HCT116 (cell line): ENCODE results near the gene TMEM132D. TPM values are rescaled to one million over a fixed set of nuclear protein-coding genes. Genes with fewer than 3 reads are reported as not detected.

ENCODE experiments used
- ATAC-seq: fragments of 200-7000 bp; cut with Tn5 transposase; 2 replicates; pipeline ENCODE4 v1.9.1; 2020; ENCODE audit warnings: mild to moderate bottlenecking, moderate library complexity
- BruUV-seq: library from RNA; stranded (reverse); fragments of 400-500 nt; replicated peaks from 2 replicates; lab custom pipeline; 2021; lab: Mats Ljungman, UMichigan
- CTCF ChIA-PET: fragments of 300-600 bp; sonication (Branson Sonifier 250); formaldehyde crosslinking; loops from one replicate; lab custom pipeline; 2021; ENCODE audit warnings: antibody characterized with exemption; lab: Charles Lee
- POLR2A ChIA-PET: fragments of 300-600, 350-600 bp; sonication (Branson Sonifier 250); formaldehyde crosslinking; loops from one replicate; lab custom pipeline; 2021; ENCODE audit warnings: antibody characterized with exemption; lab: Charles Lee
- RAD21 ChIA-PET, 2 experiments: fragments of 300-600 bp; sonication (Branson Sonifier 250); formaldehyde crosslinking; loops; one replicate each; lab custom pipeline; 2023; ENCODE audit warnings: low total read pairs in 2 of 2; ENCODE audit not compliant: uncharacterized antibody in 2 of 2, unreplicated experiment in 2 of 2, low non-redundant PET in 1 of 2; lab: Charles Lee
- DNase-seq: peaks from one replicate; pipeline ENCODE4 v3.0.0-alpha.2; 2010; ENCODE audit warnings: low read depth, low spot score
- H2AFZ ChIP-seq: fragments of 200-600 bp; shearing (Covaris generic), sonication (generic); 2 replicates; pipeline ENCODE4 v1.6.1; 2017; ENCODE audit warnings: low read depth, mixed run types, mixed read lengths, antibody characterized with exemption, low read length; ENCODE audit not compliant: poor library complexity, severe bottlenecking
- H3K27ac ChIP-seq: 2 replicates; pipeline ENCODE4 v1.5.1; 2012; ENCODE audit warnings: low read depth, low read length
- H3K27me3 ChIP-seq: fragments of 200-600 bp; sonication (generic); 2 replicates; pipeline ENCODE4 v1.6.1; 2016; ENCODE audit warnings: mixed run types, low read length, mixed read lengths; ENCODE audit not compliant: insufficient read depth
- H3K36me3 ChIP-seq, 2 experiments: fragments of 200-500 bp in 1 of 2; fragments of 200-600 bp in 1 of 2; sonication (Bioruptor generic) in 1 of 2; sonication (generic) in 1 of 2; 2 replicates each; pipeline versions ENCODE4 v1.5.1 to v1.6.1; 2014 to 2016; ENCODE audit warnings: low read length in 2 of 2, inconsistent platforms in 1 of 2, mixed read lengths in 1 of 2, mixed run types in 1 of 2; ENCODE audit not compliant: insufficient read depth in 2 of 2, control insufficient read depth in 1 of 2
- H3K4me1 ChIP-seq, 2 experiments: fragments of 200-600 bp in 1 of 2; sonication (generic) in 1 of 2; 2 replicates each; pipeline versions ENCODE4 v1.5.1 to v1.6.1; 2012 to 2017; ENCODE audit warnings: low read length in 2 of 2, inconsistent platforms in 1 of 2, mild to moderate bottlenecking in 1 of 2, mixed read lengths in 1 of 2, mixed run types in 1 of 2, moderate library complexity in 1 of 2; ENCODE audit not compliant: insufficient read depth in 2 of 2, control insufficient read depth in 1 of 2
- H3K4me2 ChIP-seq: fragments of 200-600 bp; sonication (generic); 2 replicates; pipeline ENCODE4 v1.6.1; 2017; ENCODE audit warnings: mixed run types, low read length, mixed read lengths
- H3K4me3 ChIP-seq, 2 experiments: fragments of 200-600 bp in 1 of 2; sonication (generic) in 1 of 2; replicated peaks in 1 of 2; 2 replicates each; pipeline ENCODE4 v1.5.1; 2011 to 2016; ENCODE audit warnings: low read length in 2 of 2, control low read depth in 1 of 2, low read depth in 1 of 2, mild to moderate bottlenecking in 1 of 2, mixed read lengths in 1 of 2, mixed run types in 1 of 2
- H3K79me2 ChIP-seq: fragments of 200-600 bp; sonication (generic); 2 replicates; pipeline ENCODE4 v1.6.1; 2017; ENCODE audit warnings: mild to moderate bottlenecking, mixed run types, low read length, moderate library complexity, mixed read lengths; ENCODE audit not compliant: insufficient read depth
- H3K9ac ChIP-seq: fragments of 200-600 bp; sonication (generic); 2 replicates; pipeline ENCODE4 v1.6.1; 2016; ENCODE audit warnings: low read length, mixed read lengths
- H3K9me2 ChIP-seq: fragments of 200-600 bp; sonication (generic), shearing (Covaris generic); 2 replicates; pipeline ENCODE4 v1.6.1; 2017; ENCODE audit warnings: mixed run types, mild to moderate bottlenecking, moderate library complexity; ENCODE audit not compliant: insufficient read depth
- H3K9me3 ChIP-seq, 2 experiments: fragments of 200-500 bp in 1 of 2; fragments of 200-600 bp in 1 of 2; sonication (Bioruptor generic) in 1 of 2; sonication (generic) in 1 of 2; 2 replicates each; pipeline ENCODE4 v1.6.1; 2014 to 2017; ENCODE audit warnings: low read length in 2 of 2, mixed read lengths in 2 of 2, inconsistent platforms in 1 of 2, low read depth in 1 of 2, mild to moderate bottlenecking in 1 of 2, mixed run types in 1 of 2, moderate library complexity in 1 of 2; ENCODE audit not compliant: control insufficient read depth in 1 of 2, insufficient read depth in 1 of 2
- H4K20me1 ChIP-seq: fragments of 200-600 bp; sonication (generic), shearing (Covaris generic); 2 replicates; pipeline ENCODE4 v1.6.1; 2017; ENCODE audit warnings: mixed run types, mild to moderate bottlenecking, moderate library complexity; ENCODE audit not compliant: insufficient read depth
- CEBPB ChIP-seq: IDR thresholded peaks from 2 replicates; pipeline ENCODE4 v1.6.1; 2012; ENCODE audit warnings: low read depth
- EZH2 ChIP-seq: fragments of 200-600 bp; sonication (generic); IDR thresholded peaks from 2 replicates; pipeline ENCODE4 v1.6.1; 2017; ENCODE audit warnings: antibody characterized with exemption, mixed run types
- EZH2phosphoT487 ChIP-seq: fragments of 200-600 bp; IDR thresholded peaks from 2 replicates; pipeline ENCODE4 v1.6.1; 2018; ENCODE audit warnings: antibody characterized with exemption, borderline replicate concordance
- JUND ChIP-seq: IDR thresholded peaks from 2 replicates; pipeline ENCODE4 v1.6.1; 2012
- SRF ChIP-seq: IDR thresholded peaks from 2 replicates; pipeline ENCODE4 v1.6.1; 2012; ENCODE audit warnings: low read depth
- TCF7L2 ChIP-seq: IDR thresholded peaks from 2 replicates; pipeline ENCODE4 v1.7.0; 2011; ENCODE audit warnings: borderline replicate concordance, inconsistent platforms; ENCODE audit not compliant: insufficient read depth, insufficient read length; ENCODE audit errors: extremely low read depth
- YY1 ChIP-seq: IDR thresholded peaks from 2 replicates; pipeline ENCODE4 v1.6.1; 2011; ENCODE audit warnings: low read length, low read depth, moderate library complexity, mild to moderate bottlenecking; ENCODE audit not compliant: insufficient replicate concordance; ENCODE audit errors: extremely low read depth
- ZFX ChIP-seq: fragments of 450-650 bp; IDR thresholded peaks from 2 replicates; pipeline ENCODE4 v1.6.1; 2017
- ZNF274 ChIP-seq: fragments of 200-500 bp; sonication (Bioruptor generic); IDR thresholded peaks from 2 replicates; pipeline ENCODE4 v1.6.1; 2014; ENCODE audit warnings: mild to moderate bottlenecking, low read depth, low read length, inconsistent platforms
- intact Hi-C: fragments of 100-400 bp; cut with micrococcal nuclease; formaldehyde crosslinking; loops from 2 replicates; pipeline ENCODE4 v1.10.0; 2022
- total RNA-seq: library from RNA; stranded (reverse); gene quantifications from one replicate; pipeline ENCODE4 v1.2.1, GENCODE V29; 2021; ENCODE audit not compliant: unreplicated experiment
- TF ChIP-seq, protein P1 (sequence below), 3 experiments: fragments of 200-600 bp in 1 of 3; sonication (generic) in 1 of 3; IDR thresholded peaks in 2 of 3; conservative IDR thresholded peaks in 1 of 3; 2 replicates each; pipeline ENCODE4 v1.5.1; 2012 to 2017; ENCODE audit warnings: low read depth in 2 of 3, low read length in 2 of 3, antibody characterized with exemption in 1 of 3, borderline replicate concordance in 1 of 3, control low read depth in 1 of 3, mild to moderate bottlenecking in 1 of 3, mixed read lengths in 1 of 3, mixed run types in 1 of 3, moderate library complexity in 1 of 3; ENCODE audit not compliant: insufficient read depth in 1 of 3
- TF ChIP-seq, protein P2 (sequence below): IDR thresholded peaks from 2 replicates; pipeline ENCODE4 v1.6.1; 2011; ENCODE audit warnings: mild to moderate bottlenecking, low read length, moderate library complexity; ENCODE audit not compliant: insufficient replicate concordance; ENCODE audit errors: extremely low read depth
- TF ChIP-seq, protein P3 (sequence below): IDR thresholded peaks from 2 replicates; pipeline ENCODE4 v1.6.1; 2012

Gene TMEM132D
- total RNA-seq, 1 experiment from 2014 or later: not detected

DNA sequence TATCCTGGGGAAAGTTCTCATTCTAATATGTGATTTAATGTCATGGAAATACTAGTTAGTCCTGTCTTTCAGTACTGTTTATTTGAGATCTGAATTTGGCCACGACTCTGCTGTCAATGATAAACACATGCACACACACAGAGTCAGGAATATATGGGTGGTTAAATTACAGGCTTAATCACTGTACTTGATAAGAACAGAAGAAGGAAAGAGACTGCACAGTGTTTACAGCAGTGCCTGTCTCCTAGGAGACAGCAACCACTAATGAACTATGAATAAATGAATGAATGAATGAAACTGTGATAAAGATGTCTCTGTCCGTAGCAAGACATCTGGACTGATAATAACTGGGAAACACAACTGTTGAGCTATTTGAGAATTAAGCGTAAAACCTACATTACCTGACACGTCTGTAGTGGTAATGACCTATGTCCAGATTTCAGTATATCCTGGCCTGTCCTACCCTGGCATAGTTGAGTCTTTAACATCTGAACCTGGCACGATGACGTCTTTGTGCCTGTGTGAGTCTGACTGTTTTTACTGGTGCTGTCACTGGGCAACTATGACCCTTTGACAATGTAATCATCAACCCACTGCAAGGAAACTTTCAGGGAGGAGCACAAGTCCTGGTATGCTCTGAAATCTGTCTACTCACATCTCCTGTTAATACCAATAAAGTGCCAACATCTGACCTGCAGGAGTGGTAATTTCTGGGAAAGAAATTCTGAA lies 524.6 kb downstream of the TMEM132D start:
- Histone ChIP-seq H3K4me1 (no peaks in the 10 kb centered on the region), H3K4me2 (no peak overlapping the region), H3K27me3 (no peaks in the 10 kb centered on the region), H3K27ac (no peak overlapping the region), H3K79me2 (no peaks in the 10 kb centered on the region), H3K36me3 (no peaks in the 10 kb centered on the region), H3K4me3 (no peak overlapping the region), H3K9ac (no peak overlapping the region), H3K9me2 (no peaks in the 10 kb centered on the region), H4K20me1 (no peaks in the 10 kb centered on the region), H2AFZ (no peak overlapping the region), H3K9me3 (peaks cover 13 to 29% of the 10 kb centered on the region in 2 experiments; a peak in 2 of 4 replicates)
- RAD21 ChIA-PET: no interaction called here
- POLR2A ChIA-PET: no interaction called here
- ATAC-seq: no peak
- intact Hi-C loops: no loop called here
- no peak for TF ChIP-seq EZH2phosphoT487
- TF ChIP-seq YY1: no peak
- TF ChIP-seq, protein P1, sequence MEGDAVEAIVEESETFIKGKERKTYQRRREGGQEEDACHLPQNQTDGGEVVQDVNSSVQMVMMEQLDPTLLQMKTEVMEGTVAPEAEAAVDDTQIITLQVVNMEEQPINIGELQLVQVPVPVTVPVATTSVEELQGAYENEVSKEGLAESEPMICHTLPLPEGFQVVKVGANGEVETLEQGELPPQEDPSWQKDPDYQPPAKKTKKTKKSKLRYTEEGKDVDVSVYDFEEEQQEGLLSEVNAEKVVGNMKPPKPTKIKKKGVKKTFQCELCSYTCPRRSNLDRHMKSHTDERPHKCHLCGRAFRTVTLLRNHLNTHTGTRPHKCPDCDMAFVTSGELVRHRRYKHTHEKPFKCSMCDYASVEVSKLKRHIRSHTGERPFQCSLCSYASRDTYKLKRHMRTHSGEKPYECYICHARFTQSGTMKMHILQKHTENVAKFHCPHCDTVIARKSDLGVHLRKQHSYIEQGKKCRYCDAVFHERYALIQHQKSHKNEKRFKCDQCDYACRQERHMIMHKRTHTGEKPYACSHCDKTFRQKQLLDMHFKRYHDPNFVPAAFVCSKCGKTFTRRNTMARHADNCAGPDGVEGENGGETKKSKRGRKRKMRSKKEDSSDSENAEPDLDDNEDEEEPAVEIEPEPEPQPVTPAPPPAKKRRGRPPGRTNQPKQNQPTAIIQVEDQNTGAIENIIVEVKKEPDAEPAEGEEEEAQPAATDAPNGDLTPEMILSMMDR (IDR thresholded peaks at IDR 0.05 in 2 of 3, conservative IDR thresholded peaks at IDR 0.05 in 1 of 3; ENCODE audit: borderline replicate concordance in 1 of 3, insufficient read depth in 1 of 3, low read depth in 2 of 3, low read length in 2 of 3): no peak
- no peak for TF ChIP-seq TCF7L2
- TF ChIP-seq EZH2: no peak
- TF ChIP-seq, protein P2, sequence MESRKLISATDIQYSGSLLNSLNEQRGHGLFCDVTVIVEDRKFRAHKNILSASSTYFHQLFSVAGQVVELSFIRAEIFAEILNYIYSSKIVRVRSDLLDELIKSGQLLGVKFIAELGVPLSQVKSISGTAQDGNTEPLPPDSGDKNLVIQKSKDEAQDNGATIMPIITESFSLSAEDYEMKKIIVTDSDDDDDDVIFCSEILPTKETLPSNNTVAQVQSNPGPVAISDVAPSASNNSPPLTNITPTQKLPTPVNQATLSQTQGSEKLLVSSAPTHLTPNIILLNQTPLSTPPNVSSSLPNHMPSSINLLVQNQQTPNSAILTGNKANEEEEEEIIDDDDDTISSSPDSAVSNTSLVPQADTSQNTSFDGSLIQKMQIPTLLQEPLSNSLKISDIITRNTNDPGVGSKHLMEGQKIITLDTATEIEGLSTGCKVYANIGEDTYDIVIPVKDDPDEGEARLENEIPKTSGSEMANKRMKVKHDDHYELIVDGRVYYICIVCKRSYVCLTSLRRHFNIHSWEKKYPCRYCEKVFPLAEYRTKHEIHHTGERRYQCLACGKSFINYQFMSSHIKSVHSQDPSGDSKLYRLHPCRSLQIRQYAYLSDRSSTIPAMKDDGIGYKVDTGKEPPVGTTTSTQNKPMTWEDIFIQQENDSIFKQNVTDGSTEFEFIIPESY: no peak
- TF ChIP-seq CEBPB: no peak
- TF ChIP-seq SRF: no peak
- TF ChIP-seq ZNF274: no peak
- no peak for TF ChIP-seq ZFX
- TF ChIP-seq, protein P3, sequence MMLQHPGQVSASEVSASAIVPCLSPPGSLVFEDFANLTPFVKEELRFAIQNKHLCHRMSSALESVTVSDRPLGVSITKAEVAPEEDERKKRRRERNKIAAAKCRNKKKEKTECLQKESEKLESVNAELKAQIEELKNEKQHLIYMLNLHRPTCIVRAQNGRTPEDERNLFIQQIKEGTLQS: no peak
- no peak for TF ChIP-seq JUND
- DNase-seq: no peak
- CTCF ChIA-PET: no interaction called here
- no TSS peak for BruUV-seq
